Embryonic facial prominence (tissue), 1 donor: ENCODE data around the gene SPINK9.
A peak's percentile ranks its signal among the peaks of the same experiment; 100 is the strongest.

Source experiments
- DNase-seq: peaks from one replicate; pipeline ENCODE4 v3.0.0-alpha.2; 2016; ENCODE audit errors: extremely low spot score

The SPINK9 gene

DNA sequence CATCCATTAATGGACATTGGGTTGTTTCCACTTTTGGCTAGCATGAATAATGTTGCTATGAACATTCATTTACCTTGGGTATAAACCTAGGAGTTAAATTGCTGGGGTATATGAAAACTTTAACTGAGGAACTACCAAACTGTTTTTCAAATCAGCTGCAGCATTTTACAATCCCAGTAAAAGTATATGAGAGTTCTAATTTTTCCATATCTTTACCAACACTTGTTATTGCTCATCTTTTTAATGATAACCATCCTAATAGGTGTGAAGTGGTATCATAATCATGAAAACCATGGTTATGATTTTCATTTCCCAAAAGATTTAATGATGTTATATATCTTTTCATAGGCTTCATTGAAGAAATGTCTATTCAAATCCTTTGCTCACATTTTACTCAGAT is 32.9 kb downstream of the SPINK9 start:
- DNase-seq = no peak

GRCh38 chr5:148372166-148372725 is 36.9 kb downstream of the SPINK9 start:
- DNase-seq = no peak

- no peak for DNase-seq
Observed at GRCh38 chr5:148372893-148373292, 37.5 kb downstream of the SPINK9 start.

DNA sequence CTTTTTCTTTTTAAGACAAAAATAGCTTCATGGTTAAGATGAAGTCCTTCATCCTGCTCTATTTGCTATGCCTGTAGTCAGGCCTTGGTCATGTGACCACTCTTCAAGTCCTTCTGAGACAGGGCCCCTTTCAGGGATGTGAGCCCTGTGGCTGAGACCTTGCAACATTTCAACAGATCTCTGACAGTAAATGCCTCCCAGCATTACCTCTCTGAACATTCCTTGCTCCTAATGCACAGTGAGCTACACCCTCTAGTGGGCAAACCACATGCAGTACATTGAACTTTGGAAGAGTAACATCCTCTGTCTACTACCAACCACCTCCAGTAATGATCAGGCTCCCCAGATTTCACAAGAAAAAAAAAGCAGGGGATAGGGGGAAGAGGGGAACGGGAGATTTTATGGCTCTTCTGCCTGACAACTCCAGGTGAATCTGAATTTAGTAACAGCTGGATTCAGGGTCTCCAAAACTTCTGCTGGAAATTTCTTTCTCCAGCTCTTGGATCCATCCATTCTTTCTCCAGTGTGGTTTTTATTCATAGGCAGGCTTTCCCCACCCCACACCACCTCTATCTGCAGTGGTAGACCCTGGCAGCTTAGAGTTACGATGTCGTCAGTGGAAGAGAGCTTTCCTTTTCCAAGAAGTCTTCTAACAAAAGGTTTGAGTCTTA is 39.5 kb downstream of the SPINK9 start:
- DNase-seq = no peak

DNA sequence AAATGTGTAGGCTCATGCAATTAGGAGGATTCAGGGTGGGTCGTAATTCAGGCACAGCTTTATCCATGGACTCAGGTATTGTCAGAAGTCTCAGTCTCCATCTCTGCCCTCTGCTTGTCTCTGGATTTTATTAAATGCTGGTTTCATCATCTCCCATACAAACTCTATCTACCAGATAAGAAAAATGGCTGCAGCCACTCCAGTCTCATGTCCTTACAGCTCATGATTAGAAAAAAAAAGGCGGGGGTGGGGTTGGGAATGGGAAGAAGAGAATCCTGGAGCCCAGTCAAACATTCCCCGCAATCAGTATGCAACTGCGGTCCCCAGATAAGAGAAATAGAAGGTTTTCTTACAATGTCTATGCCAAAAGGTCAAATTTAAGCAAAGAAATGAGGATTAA is 40.8 kb downstream of the SPINK9 start:
- DNase-seq = no peak

DNA sequence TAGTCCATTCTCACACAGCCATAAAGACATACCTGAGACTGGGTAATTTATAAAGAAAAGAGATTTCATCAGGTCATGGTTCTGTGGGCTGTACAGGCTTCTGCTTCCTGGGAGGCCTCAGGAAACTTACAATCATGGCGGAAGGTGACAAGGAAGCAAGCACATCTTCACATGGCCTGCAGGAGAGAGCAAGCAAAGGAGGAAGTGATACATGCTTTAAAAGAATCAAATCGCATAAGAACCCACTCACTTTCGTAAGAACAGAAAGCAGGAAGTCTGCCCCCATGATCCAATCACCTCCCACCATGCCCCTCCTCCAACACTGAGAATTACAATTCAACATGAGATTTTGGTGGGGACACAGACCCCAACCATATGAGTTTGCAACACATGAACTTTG is 43.3 kb downstream of the SPINK9 start:
- DNase-seq = no peak

DNA sequence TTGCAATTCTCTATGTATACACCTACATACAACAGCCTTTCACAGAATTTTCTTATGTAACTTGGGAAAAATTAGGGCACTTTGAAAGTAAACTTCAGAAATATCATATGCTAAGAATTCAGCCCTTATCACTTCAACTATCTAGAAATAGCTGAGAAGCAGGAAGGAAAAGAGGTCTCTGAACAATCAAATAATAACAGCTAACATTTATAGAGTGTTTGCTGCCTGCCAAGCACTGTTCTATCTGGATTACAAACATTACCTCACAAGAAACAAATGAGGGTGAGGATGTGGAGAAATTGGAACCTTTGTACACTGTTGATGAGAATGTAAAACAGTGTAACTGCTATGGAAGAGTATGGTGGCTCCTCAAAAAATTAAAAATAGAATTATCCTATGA is 44.0 kb downstream of the SPINK9 start:
- no peak for DNase-seq

DNA sequence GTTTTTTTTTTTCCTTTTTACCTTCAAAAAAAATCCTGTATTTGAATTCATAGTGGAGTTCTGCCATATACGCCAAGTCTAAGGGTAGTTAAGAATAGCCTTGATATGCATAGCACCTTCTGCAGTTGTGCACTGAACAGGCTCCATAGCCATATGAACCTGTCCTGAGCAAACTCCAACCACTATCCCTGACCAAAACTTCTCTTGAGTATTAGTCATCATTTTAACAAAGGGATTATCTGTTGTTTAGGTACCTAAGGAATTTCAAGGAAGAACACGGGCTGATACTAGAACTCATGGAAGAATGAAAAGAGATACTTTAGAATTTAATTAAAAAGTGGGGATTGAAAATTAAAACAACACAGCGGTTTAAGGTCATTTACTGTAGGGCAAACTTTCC is 46.5 kb downstream of the SPINK9 start:
- DNase-seq = no peak

DNA sequence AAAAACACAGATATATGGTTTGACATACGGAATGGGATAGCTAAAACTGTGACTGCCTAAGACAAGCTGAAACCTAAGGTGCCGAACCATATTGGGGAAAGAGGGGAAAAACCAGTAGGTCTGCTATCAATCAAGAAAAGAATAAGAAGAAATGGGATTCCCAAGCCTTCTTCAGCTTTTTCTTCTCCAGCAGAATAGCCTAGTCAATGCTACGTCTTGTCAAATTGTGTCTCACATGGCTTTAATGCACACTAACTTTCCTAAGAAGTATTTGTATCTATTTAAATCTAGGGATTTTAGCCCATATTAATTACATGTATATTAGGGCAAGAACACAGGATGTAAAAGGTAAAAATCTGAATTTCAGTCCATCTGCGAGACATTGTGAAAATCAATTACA is 47.6 kb downstream of the SPINK9 start:
- DNase-seq = peak; percentile 9

GRCh38 chr5:148383564-148384379 is 48.4 kb downstream of the SPINK9 start, which contains the start of gene FBXO38:
Gene FBXO38, plus strand, starts transcription at chr5:148383958. Its CDS starts 10,819 bp downstream, at chr5:148394777.
- peak; percentile 96 for DNase-seq

- no peak for DNase-seq
Observed at GRCh38 chr5:148384380-148384737, 49.0 kb downstream of the SPINK9 start.

GRCh38 chr5:148385094-148385493 is 49.7 kb downstream of the SPINK9 start:
- DNase-seq = no peak

- no peak for DNase-seq
Observed at GRCh38 chr5:148386041-148386440, 50.7 kb downstream of the SPINK9 start.

DNA sequence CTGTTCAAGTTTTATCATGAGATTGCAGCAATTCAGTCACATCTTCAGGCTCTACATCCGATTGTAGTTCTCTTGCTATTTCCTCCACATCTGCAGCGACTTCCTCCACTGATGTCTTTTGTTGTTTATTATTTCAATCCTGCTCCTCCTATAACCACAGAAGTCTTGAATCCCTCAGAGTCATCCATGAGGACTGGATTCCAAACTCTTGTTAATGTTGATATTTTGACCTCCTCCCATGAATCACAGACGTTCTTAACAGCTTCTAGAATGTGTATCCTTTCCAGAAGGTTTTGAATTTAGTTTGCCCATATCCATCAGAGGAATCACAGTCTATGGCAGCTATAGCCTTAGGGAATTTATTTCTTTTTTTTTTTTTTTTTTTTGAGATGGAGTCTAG is 52.0 kb downstream of the SPINK9 start:
- DNase-seq = no peak

- DNase-seq = no peak
Observed at GRCh38 chr5:148388696-148389095, 53.3 kb downstream of the SPINK9 start.
